CD14-positive monocyte (primary cell): ENCODE results near the gene BEST1. TPM values are rescaled to one million over a fixed set of nuclear protein-coding genes. Genes with fewer than 3 reads are reported as not detected.

Experiments used
- DNase-seq, 3 donors: peaks; one replicate each; pipeline ENCODE4 v3.0.0-alpha.2; 2011 to 2022
- H2AFZ ChIP-seq: 2 replicates; pipeline ENCODE4 v1.6.0; 2012; ENCODE audit warnings: mild to moderate bottlenecking, low read depth, low read length, inconsistent platforms; ENCODE audit not compliant: insufficient read depth, poor library complexity, severe bottlenecking
- H3K27ac ChIP-seq, 2 donors: 1 replicate in 1 of 2; 2 replicates in 1 of 2; pipeline ENCODE4 v1.5.1; 2012 to 2013; ENCODE audit warnings: low read length in 2 of 2, control low read depth in 1 of 2, inconsistent platforms in 1 of 2, low read depth in 1 of 2, mild to moderate bottlenecking in 1 of 2
- H3K27me3 ChIP-seq, 2 donors: one replicate each; pipeline versions ENCODE4 v1.6.0 to v1.6.1; 2011 to 2013; ENCODE audit warnings: low read length in 2 of 2; ENCODE audit not compliant: control insufficient read depth in 2 of 2, insufficient read depth in 2 of 2
- H3K36me3 ChIP-seq, 2 donors: replicated peaks in 1 of 2; 1 replicate in 1 of 2; 2 replicates in 1 of 2; pipeline versions ENCODE4 v1.5.1 to v1.6.1; 2012 to 2013; ENCODE audit warnings: low read length in 2 of 2, control low read depth in 1 of 2, inconsistent platforms in 1 of 2, mild to moderate bottlenecking in 1 of 2; ENCODE audit not compliant: insufficient read depth in 2 of 2, control insufficient read depth in 1 of 2
- H3K4me1 ChIP-seq, 2 donors: 1 replicate in 1 of 2; 2 replicates in 1 of 2; pipeline versions ENCODE4 v1.5.1 to v1.6.1; 2012 to 2013; ENCODE audit warnings: low read length in 2 of 2, control low read depth in 1 of 2, inconsistent platforms in 1 of 2, mild to moderate bottlenecking in 1 of 2, moderate library complexity in 1 of 2; ENCODE audit not compliant: insufficient read depth in 2 of 2, control insufficient read depth in 1 of 2
- H3K4me2 ChIP-seq: replicated peaks from 2 replicates; pipeline ENCODE3; 2012; ENCODE audit warnings: low read length, moderate library complexity, mild to moderate bottlenecking; ENCODE audit not compliant: poor library complexity, severe bottlenecking; ENCODE audit errors: extremely low read depth
- H3K4me3 ChIP-seq, 3 experiments: fragments of 200-600 bp in 1 of 3; sonication (generic) in 1 of 3; replicated peaks in 1 of 3; 1 replicate in 2 of 3; 2 replicates in 1 of 3; pipeline ENCODE4 v1.5.1; 2011 to 2013; ENCODE audit warnings: low read length in 3 of 3, mild to moderate bottlenecking in 3 of 3, control low read depth in 2 of 3, low read depth in 2 of 3, inconsistent platforms in 1 of 3, moderate library complexity in 1 of 3
- H3K79me2 ChIP-seq: 2 replicates; pipeline ENCODE4 v1.6.0; 2012; ENCODE audit warnings: mild to moderate bottlenecking, control low read depth, inconsistent platforms, low read length, moderate library complexity; ENCODE audit not compliant: insufficient read depth
- H3K9ac ChIP-seq: 2 replicates; pipeline ENCODE4 v1.6.0; 2017; ENCODE audit warnings: low read length, mild to moderate bottlenecking; ENCODE audit not compliant: insufficient read depth, poor library complexity, severe bottlenecking
- H3K9me3 ChIP-seq, 2 donors: replicated peaks in 1 of 2; 1 replicate in 1 of 2; 2 replicates in 1 of 2; pipeline versions ENCODE4 v1.5.1 to v1.6.1; 2012 to 2013; ENCODE audit warnings: low read length in 2 of 2, control low read depth in 1 of 2; ENCODE audit not compliant: control insufficient read depth in 1 of 2, insufficient read depth in 1 of 2
- H4K20me1 ChIP-seq: 2 replicates; pipeline ENCODE4 v1.6.0; 2012; ENCODE audit warnings: mild to moderate bottlenecking, low read length, control low read depth, moderate library complexity; ENCODE audit not compliant: insufficient read depth
- H3K27ac Mint-ChIP-seq, 7 donors: one replicate each; pipeline ENCODE4 v1.8.0; 2020; ENCODE audit warnings: mild to moderate bottlenecking in 7 of 7, mixed read lengths in 7 of 7, moderate library complexity in 6 of 7, inconsistent platforms in 2 of 7
- H3K27me3 Mint-ChIP-seq, 3 donors: one replicate each; pipeline ENCODE4 v1.8.0; 2021 to 2022; ENCODE audit warnings: low read depth in 3 of 3, mild to moderate bottlenecking in 3 of 3, mixed read lengths in 3 of 3, moderate library complexity in 3 of 3, inconsistent platforms in 1 of 3
- H3K36me3 Mint-ChIP-seq, 2 donors: one replicate each; pipeline ENCODE4 v1.8.0; 2020; ENCODE audit warnings: mixed read lengths in 2 of 2, inconsistent platforms in 1 of 2, mild to moderate bottlenecking in 1 of 2
- H3K4me1 Mint-ChIP-seq: one replicate; pipeline ENCODE4 v1.8.0; 2020; ENCODE audit warnings: mild to moderate bottlenecking, mixed read lengths
- H3K4me3 Mint-ChIP-seq, 2 donors: one replicate each; pipeline ENCODE4 v1.8.0; 2020; ENCODE audit warnings: mild to moderate bottlenecking in 2 of 2, mixed read lengths in 2 of 2, moderate library complexity in 1 of 2
- H3K9me3 Mint-ChIP-seq, 7 donors: one replicate each; pipeline ENCODE4 v1.8.0; 2020 to 2022; ENCODE audit warnings: mixed read lengths in 7 of 7, mild to moderate bottlenecking in 6 of 7, moderate library complexity in 6 of 7, inconsistent platforms in 2 of 7
- CTCF ChIP-seq: fragments of 200-600 bp; IDR thresholded peaks from one replicate; pipeline ENCODE4 v1.8.0; 2022; ENCODE audit warnings: antibody characterized with exemption, mild to moderate bottlenecking
- WGBS: methylation state at CpG from one replicate; pipeline ENCODE4 v1.1.5; 2013; ENCODE audit warnings: missing lambda C conversion rate; ENCODE audit not compliant: insufficient coverage; 5-methylcytosine and 5-hydroxymethylcytosine counted together
- intact Hi-C, 2 donors: fragments of 100-400 bp; cut with micrococcal nuclease; formaldehyde crosslinking; loops; one replicate each; pipeline versions ENCODE4 v1.15.0 to v1.15.1; 2023
- polyA plus RNA-seq, 3 donors: library from polyadenylated mRNA; depleted of rRNA in 1 of 3; unstranded in 2 of 3; stranded (reverse) in 1 of 3; fragments of 300-500 nt in 2 of 3; fragments of >200 nt in 1 of 3; fragmentation: Illumina TruSeq in 2 of 3; gene quantifications; 1 replicate in 2 of 3; 2 replicates in 1 of 3; pipeline ENCODE4 v1.2.3, GENCODE V29; 2012 to 2021

The BEST1 gene
- polyA plus RNA-seq, 3 donors, result 5.9 to 24.9 (median 7.4) TPM

GRCh38 chr11:61966734-61967115 lies 16.6 kb downstream of the BEST1 start:
- Histone ChIP-seq H3K36me3 (peaks cover 16 to 35% of the 10 kb centered on the region in 2 donors), H3K9ac (peak overlapping the region; percentile 100), H2AFZ (no peak overlapping the region), H3K27me3 (no peaks in the 10 kb centered on the region), H3K4me2 (peak overlapping the region; percentile 83), H3K27ac (peak overlapping the region; percentile 95 to 97), H3K9me3 (no peaks in the 10 kb centered on the region), H3K79me2 (peaks cover 66% of the 10 kb centered on the region), H3K4me1 (peaks cover 71 to 73% of the 10 kb centered on the region in 2 donors), H3K4me3 (peak overlapping the region; percentile 67 to 100 (median 100)), H4K20me1 (peaks cover 60% of the 10 kb centered on the region)
- peak overlapping the region; percentile 92 to 97 for H3K4me3 Mint-ChIP-seq
- 0% methylated on average over 8 of the region's 13 CpGs for WGBS
- no peak for TF ChIP-seq CTCF
- intact Hi-C loops, result loop anchor here in 1 of 2 donors (5.0 kb wide), 1 partner anchor 586 kb away; no protein-coding TSS in a partner anchor
- peaks cover 59 to 66% of the 10 kb centered on the region in 2 donors for H3K36me3 Mint-ChIP-seq
- peaks cover 0 to 54% (median 0%) of the 10 kb centered on the region in 3 donors for H3K27me3 Mint-ChIP-seq
- H3K9me3 Mint-ChIP-seq, result peaks cover 0 to 18% (median 9%) of the 10 kb centered on the region in 7 donors
- peak overlapping the region; percentile 97 to 99 (median 99) for H3K27ac Mint-ChIP-seq
- H3K4me1 Mint-ChIP-seq, result peaks cover 62% of the 10 kb centered on the region
- no peak for DNase-seq

- intact Hi-C loops, result loop anchor here in 1 of 2 donors (5.0 kb wide), 1 partner anchor 585 kb away; no protein-coding TSS in a partner anchor
- peaks cover 0 to 18% (median 9%) of the 10 kb centered on the region in 7 donors for H3K9me3 Mint-ChIP-seq
- H3K27ac Mint-ChIP-seq, result peak within 1 kb of the TSS; percentile 98 to 100 (median 99)
- Histone ChIP-seq H3K4me3 (peak within 1 kb of the TSS; percentile 75 to 100 (median 100)), H2AFZ (no peak within 1 kb of the TSS), H4K20me1 (peaks cover 54% of the 10 kb centered on the region), H3K27ac (peak within 1 kb of the TSS; percentile 95 to 99), H3K9me3 (no peaks in the 10 kb centered on the region), H3K4me2 (peak within 1 kb of the TSS; percentile 89), H3K27me3 (no peaks in the 10 kb centered on the region), H3K79me2 (peaks cover 66% of the 10 kb centered on the region), H3K9ac (peak within 1 kb of the TSS; percentile 100), H3K4me1 (peaks cover 71 to 72% of the 10 kb centered on the region in 2 donors), H3K36me3 (peaks cover 16 to 35% of the 10 kb centered on the region in 2 donors)
- peaks cover 0 to 49% (median 0%) of the 10 kb centered on the region in 3 donors for H3K27me3 Mint-ChIP-seq
- WGBS, result under 1% methylated on average over 80 of the region's 93 CpGs
- peak; percentile 94 to 97 (median 94) for DNase-seq
- H3K4me3 Mint-ChIP-seq, result peak within 1 kb of the TSS; percentile 95 to 97
- peaks cover 56 to 61% of the 10 kb centered on the region in 2 donors for H3K36me3 Mint-ChIP-seq
- no peak for TF ChIP-seq CTCF
- peaks cover 60% of the 10 kb centered on the region for H3K4me1 Mint-ChIP-seq
These were observed 17.2 kb downstream of the BEST1 start, which contains the start of gene FTH1 for GRCh38 chr11:61967116-61967923. Gene FTH1, minus strand, starts transcription at chr11:61967634. Its CDS starts 209 bp downstream, at chr11:61967425.
